Tibial nerve (tissue), 4 donors: ENCODE results near the gene LBHD2.

Experiments used
- CTCF ChIP-seq, 5 experiments: fragments of 200-600 bp in 3 of 5; fragments of 450-650 bp in 2 of 5; sonication (generic) in 3 of 5; IDR thresholded peaks; one replicate each; pipeline ENCODE4 v1.5.1; 2016 to 2019; ENCODE audit warnings: antibody characterized with exemption in 5 of 5, mild to moderate bottlenecking in 3 of 5, moderate library complexity in 2 of 5
- EP300 ChIP-seq, 2 donors: sonication (generic); formaldehyde crosslinking; IDR thresholded peaks; one replicate each; pipeline ENCODE4 v1.6.1; 2017; ENCODE audit warnings: antibody characterized with exemption in 2 of 2, mild to moderate bottlenecking in 1 of 2

GRCh38 chr14:103127356-103127755 is 43.3 kb downstream of the LBHD2 start:
- TF ChIP-seq CTCF (IDR thresholded peaks at IDR 0.05) (no peak), EP300 (IDR thresholded peaks at IDR 0.05) (no peak)
